ENCODE data around the gene RNASE3. TPM values are rescaled to one million over a fixed set of nuclear protein-coding genes. Genes with fewer than 3 reads are reported as not detected.
"Not testable (repeated sequence)": the region's sequence is repeated elsewhere in the genome, so short reads cannot be mapped to it uniquely, and the experiment has no call there.

The RNASE3 gene
- total RNA-seq, 1 donor from 2014 or later = not detected

DNA sequence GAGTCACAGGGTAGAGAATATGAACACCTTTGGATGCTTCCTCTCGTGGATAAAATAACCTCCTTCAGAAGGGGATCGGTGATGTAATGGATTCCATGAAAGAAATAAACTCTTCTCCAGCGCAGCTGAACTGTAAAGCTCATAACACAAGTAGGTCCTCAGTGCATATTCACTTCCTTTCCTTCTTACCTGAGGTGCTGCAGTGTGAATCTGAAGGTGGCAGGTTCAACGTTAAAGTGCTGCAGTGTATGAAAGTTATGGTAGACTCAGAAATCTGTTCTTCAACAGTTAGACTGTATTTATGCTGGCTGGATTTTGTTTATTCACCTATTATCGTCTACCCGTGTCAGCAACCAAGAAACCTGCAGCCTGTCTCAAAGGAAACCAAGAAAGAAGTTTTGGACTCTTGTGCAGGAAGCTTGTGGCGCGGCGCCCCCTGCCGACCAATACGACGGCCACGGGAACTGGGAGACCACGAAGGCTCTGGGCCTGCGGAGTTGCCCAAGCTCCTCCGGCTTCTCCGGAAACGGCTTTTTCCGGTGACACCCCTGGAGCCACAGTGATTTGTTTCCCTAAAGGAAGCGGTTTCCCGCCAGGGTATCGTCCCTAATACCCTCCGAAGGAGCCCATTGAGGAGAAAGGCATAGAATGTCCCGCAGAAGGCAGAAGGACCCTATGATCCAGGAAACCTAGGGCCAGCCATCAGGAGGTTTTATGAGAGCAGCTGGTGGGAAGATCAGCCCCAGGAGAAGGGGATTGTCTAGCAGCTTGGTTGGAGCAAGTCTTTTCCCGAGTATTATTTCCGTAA is 17.6 kb upstream of the RNASE3 start:
- H3K9me3 Mint-ChIP-seq (ENCODE audit: unreplicated experiment) = no peaks in the 10 kb centered on the region
- peaks cover 26% of the 10 kb centered on the region for H3K27me3 Mint-ChIP-seq (ENCODE audit: unreplicated experiment)
- peak; percentile 68 for TF ChIP-seq CTCF (IDR thresholded peaks at IDR 0.05)
- peaks cover 2% of the 10 kb centered on the region for H3K4me1 Mint-ChIP-seq (ENCODE audit: unreplicated experiment)
- no peaks in the 10 kb centered on the region for H3K36me3 Mint-ChIP-seq (ENCODE audit: unreplicated experiment)
- no peak overlapping the region for H3K27ac Mint-ChIP-seq (ENCODE audit: unreplicated experiment)
- no peak overlapping the region for H3K4me3 Mint-ChIP-seq (ENCODE audit: unreplicated experiment)
- DNase-seq (ENCODE audit: extremely low spot score, unreplicated experiment) = peak; percentile 87

GRCh38 chr14:20877016-20877415 is 14.2 kb upstream of the RNASE3 start:
- TF ChIP-seq CTCF (IDR thresholded peaks at IDR 0.05) = no peak
- peaks cover 2% of the 10 kb centered on the region for H3K4me1 Mint-ChIP-seq (ENCODE audit: unreplicated experiment)
- no peak overlapping the region for H3K27ac Mint-ChIP-seq (ENCODE audit: unreplicated experiment)
- no peak for DNase-seq (ENCODE audit: extremely low spot score, unreplicated experiment)
- H3K9me3 Mint-ChIP-seq (ENCODE audit: unreplicated experiment) = no peaks in the 10 kb centered on the region
- no peaks in the 10 kb centered on the region for H3K36me3 Mint-ChIP-seq (ENCODE audit: unreplicated experiment)
- H3K27me3 Mint-ChIP-seq (ENCODE audit: unreplicated experiment) = peaks cover 16% of the 10 kb centered on the region
- H3K4me3 Mint-ChIP-seq (ENCODE audit: unreplicated experiment) = no peak overlapping the region

- peaks cover 10% of the 10 kb centered on the region for H3K27me3 Mint-ChIP-seq (ENCODE audit: unreplicated experiment)
- H3K36me3 Mint-ChIP-seq (ENCODE audit: unreplicated experiment) = no peaks in the 10 kb centered on the region
- no peak overlapping the region for H3K27ac Mint-ChIP-seq (ENCODE audit: unreplicated experiment)
- TF ChIP-seq CTCF (IDR thresholded peaks at IDR 0.05) = no peak
- H3K4me3 Mint-ChIP-seq (ENCODE audit: unreplicated experiment) = no peak overlapping the region
- H3K4me1 Mint-ChIP-seq (ENCODE audit: unreplicated experiment) = no peaks in the 10 kb centered on the region
- DNase-seq (ENCODE audit: extremely low spot score, unreplicated experiment) = no peak
- H3K9me3 Mint-ChIP-seq (ENCODE audit: unreplicated experiment) = no peaks in the 10 kb centered on the region
Measured at GRCh38 chr14:20878695-20879094, 12.5 kb upstream of the RNASE3 start.

DNA sequence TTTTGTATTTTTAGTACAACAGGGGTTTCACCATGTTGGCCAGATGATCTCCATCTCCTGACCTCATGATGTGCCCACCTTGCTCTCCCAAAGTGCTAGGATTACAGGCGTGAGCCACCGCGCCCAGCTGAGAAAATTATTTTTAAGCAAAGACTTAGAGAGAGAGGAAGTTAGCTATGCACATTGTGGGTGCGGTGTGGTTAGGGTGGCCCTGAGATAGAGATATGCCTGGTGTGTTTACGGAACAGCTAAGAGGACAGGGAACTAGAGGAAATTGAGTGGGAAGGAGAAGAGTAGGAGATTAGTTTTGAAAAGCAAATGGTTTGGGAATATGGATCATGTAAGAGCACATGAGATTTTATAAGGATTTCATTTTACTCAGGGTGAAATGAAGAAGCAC is 10.0 kb upstream of the RNASE3 start:
- not testable (repeated sequence) for H3K4me1 Mint-ChIP-seq (ENCODE audit: unreplicated experiment); H3K9me3 Mint-ChIP-seq (ENCODE audit: unreplicated experiment); H3K36me3 Mint-ChIP-seq (ENCODE audit: unreplicated experiment); H3K27ac Mint-ChIP-seq (ENCODE audit: unreplicated experiment); H3K4me3 Mint-ChIP-seq (ENCODE audit: unreplicated experiment); DNase-seq (ENCODE audit: extremely low spot score, unreplicated experiment)
- H3K27me3 Mint-ChIP-seq (ENCODE audit: unreplicated experiment) = peaks cover 13% of the 10 kb centered on the region

DNA sequence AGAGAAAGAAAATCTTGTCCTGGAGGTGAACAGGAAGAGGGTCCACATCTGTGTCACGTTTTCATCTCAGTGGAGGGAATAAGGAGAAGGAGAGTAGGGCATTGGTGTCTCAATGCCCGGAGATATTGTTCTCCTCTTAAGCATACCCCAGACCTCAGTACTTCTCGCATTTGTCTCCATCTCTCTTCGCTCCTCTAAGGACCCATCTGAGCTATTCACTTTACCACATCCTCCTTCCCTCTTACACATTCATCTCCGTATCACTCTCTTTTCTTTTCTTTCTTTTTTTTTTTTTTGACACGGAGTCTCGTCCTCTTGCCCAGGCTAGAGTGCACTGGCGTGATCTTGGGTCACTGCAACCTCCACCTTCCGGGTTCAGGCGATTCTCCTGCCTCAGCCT is 8.4 kb upstream of the RNASE3 start:
- DNase-seq (ENCODE audit: extremely low spot score, unreplicated experiment) = not testable (repeated sequence)

GRCh38 chr14:20888411-20888810 is 2.8 kb upstream of the RNASE3 start:
- peaks cover 17% of the 10 kb centered on the region for H3K27me3 Mint-ChIP-seq (ENCODE audit: unreplicated experiment)
- DNase-seq (ENCODE audit: extremely low spot score, unreplicated experiment) = not testable (repeated sequence)

More for the DNA sequence above, 8.4 kb upstream of the RNASE3 start:
- not testable (repeated sequence) for H3K27ac Mint-ChIP-seq (ENCODE audit: unreplicated experiment); H3K4me1 Mint-ChIP-seq (ENCODE audit: unreplicated experiment); H3K36me3 Mint-ChIP-seq (ENCODE audit: unreplicated experiment); H3K9me3 Mint-ChIP-seq (ENCODE audit: unreplicated experiment); H3K4me3 Mint-ChIP-seq (ENCODE audit: unreplicated experiment)
- H3K27me3 Mint-ChIP-seq (ENCODE audit: unreplicated experiment) = peaks cover 13% of the 10 kb centered on the region

GRCh38 chr14:20895322-20895721 is 4.1 kb downstream of the RNASE3 start:
- not testable (repeated sequence) for H3K36me3 Mint-ChIP-seq (ENCODE audit: unreplicated experiment); H3K4me3 Mint-ChIP-seq (ENCODE audit: unreplicated experiment); DNase-seq (ENCODE audit: extremely low spot score, unreplicated experiment); H3K27ac Mint-ChIP-seq (ENCODE audit: unreplicated experiment); H3K4me1 Mint-ChIP-seq (ENCODE audit: unreplicated experiment); H3K9me3 Mint-ChIP-seq (ENCODE audit: unreplicated experiment)
- H3K27me3 Mint-ChIP-seq (ENCODE audit: unreplicated experiment) = peaks cover 11% of the 10 kb centered on the region

More at GRCh38 chr14:20888411-20888810, 2.8 kb upstream of the RNASE3 start:
- H3K4me1 Mint-ChIP-seq (ENCODE audit: unreplicated experiment); H3K9me3 Mint-ChIP-seq (ENCODE audit: unreplicated experiment); H3K27ac Mint-ChIP-seq (ENCODE audit: unreplicated experiment); H3K36me3 Mint-ChIP-seq (ENCODE audit: unreplicated experiment); H3K4me3 Mint-ChIP-seq (ENCODE audit: unreplicated experiment): not testable (repeated sequence)
